CD4-positive, alpha-beta T cell (primary cell): Measurements from ENCODE around the gene OTOGL. TPM values are rescaled to one million over a fixed set of nuclear protein-coding genes. Genes with fewer than 3 reads are reported as not detected.
"Not testable (repeated sequence)": the region's sequence is repeated elsewhere in the genome, so short reads cannot be mapped to it uniquely, and the experiment has no call there.

Experiments used
- ATAC-seq: fragments of 200-7000 bp; cut with Tn5 transposase; one replicate; pipeline ENCODE4 v1.10.0; 2022; ENCODE audit warnings: mild to moderate bottlenecking; ENCODE audit not compliant: poor library complexity
- CTCF ChIA-PET: fragments of 350-600 bp; sonication (Branson Sonifier 250); formaldehyde crosslinking; loops from one replicate; lab custom pipeline; 2021; ENCODE audit warnings: antibody characterized with exemption, inconsistent platforms; lab: Charles Lee
- POLR2A ChIA-PET: fragments of 350-600 bp; sonication (Branson Sonifier 250); formaldehyde crosslinking; loops from one replicate; lab custom pipeline; 2021; ENCODE audit warnings: antibody characterized with exemption, inconsistent platforms; lab: Charles Lee
- DNase-seq, 14 experiments: peaks; one replicate each; pipeline ENCODE4 v3.0.0-alpha.2; 2013 to 2020; ENCODE audit warnings: mixed read lengths in 2 of 14
- H3K27ac ChIP-seq, 2 donors: one replicate each; pipeline versions ENCODE4 v1.5.1 to v1.7.0; 2013; ENCODE audit warnings: low read length in 2 of 2, low read depth in 1 of 2, mild to moderate bottlenecking in 1 of 2
- H3K27me3 ChIP-seq, 2 experiments: 1 replicate in 1 of 2; 2 replicates in 1 of 2; pipeline versions ENCODE4 v1.6.1 to v1.7.0; 2013; ENCODE audit warnings: low read length in 2 of 2, control low read depth in 1 of 2, mild to moderate bottlenecking in 1 of 2, moderate library complexity in 1 of 2; ENCODE audit not compliant: insufficient read depth in 2 of 2, control insufficient read depth in 1 of 2
- H3K36me3 ChIP-seq: one replicate; pipeline ENCODE4 v1.6.1; 2013; ENCODE audit warnings: low read length, control low read depth; ENCODE audit not compliant: insufficient read depth
- H3K4me1 ChIP-seq: one replicate; pipeline ENCODE4 v1.6.1; 2013; ENCODE audit warnings: low read length, control low read depth; ENCODE audit not compliant: insufficient read depth
- H3K4me3 ChIP-seq: one replicate; pipeline ENCODE4 v1.5.1; 2013; ENCODE audit warnings: mild to moderate bottlenecking, low read length, moderate library complexity
- H3K9me3 ChIP-seq, 2 experiments: 1 replicate in 1 of 2; 2 replicates in 1 of 2; pipeline versions ENCODE4 v1.6.1 to v1.7.0; 2013; ENCODE audit warnings: low read length in 2 of 2, mild to moderate bottlenecking in 2 of 2, control low read depth in 1 of 2, moderate library complexity in 1 of 2; ENCODE audit not compliant: control insufficient read depth in 1 of 2, insufficient read depth in 1 of 2
- H3K27ac Mint-ChIP-seq: one replicate; pipeline ENCODE4 v1.8.0; 2020; ENCODE audit warnings: mixed read lengths
- H3K27me3 Mint-ChIP-seq: one replicate; pipeline ENCODE4 v1.8.0; 2021; ENCODE audit warnings: mixed read lengths
- H3K36me3 Mint-ChIP-seq: one replicate; pipeline ENCODE4 v1.8.0; 2021; ENCODE audit warnings: low read depth, mixed read lengths
- H3K4me1 Mint-ChIP-seq: one replicate; pipeline ENCODE4 v1.8.0; 2021; ENCODE audit warnings: low read depth, mixed read lengths
- H3K4me3 Mint-ChIP-seq: one replicate; pipeline ENCODE4 v1.8.0; 2020; ENCODE audit warnings: mild to moderate bottlenecking, mixed read lengths
- H3K9me3 Mint-ChIP-seq: one replicate; pipeline ENCODE4 v1.8.0; 2020; ENCODE audit warnings: mixed read lengths
- intact Hi-C, 2 experiments: fragments of 100-400 bp; cut with DNase I in 1 of 2; cut with micrococcal nuclease in 1 of 2; formaldehyde crosslinking; loops; one replicate each; pipeline versions ENCODE4 v1.15.1 to v1.9.0; 2023 to 2025; cut with DNase I, micrococcal nuclease
- total RNA-seq, 174 experiments: library from RNA in 2 of 174; stranded (reverse) in 2 of 174; gene quantifications; one replicate each; pipeline ENCODE4 v1.2.3 and lab custom pipeline; 2021 to 2026
- TF ChIP-seq, protein P1 (sequence below): fragments of 200-600 bp; IDR thresholded peaks from one replicate; pipeline ENCODE4 v1.8.0; 2022; ENCODE audit warnings: antibody characterized with exemption, mild to moderate bottlenecking

OTOGL gene
- total RNA-seq, 2 experiments from 2014 or later: not detected

DNA sequence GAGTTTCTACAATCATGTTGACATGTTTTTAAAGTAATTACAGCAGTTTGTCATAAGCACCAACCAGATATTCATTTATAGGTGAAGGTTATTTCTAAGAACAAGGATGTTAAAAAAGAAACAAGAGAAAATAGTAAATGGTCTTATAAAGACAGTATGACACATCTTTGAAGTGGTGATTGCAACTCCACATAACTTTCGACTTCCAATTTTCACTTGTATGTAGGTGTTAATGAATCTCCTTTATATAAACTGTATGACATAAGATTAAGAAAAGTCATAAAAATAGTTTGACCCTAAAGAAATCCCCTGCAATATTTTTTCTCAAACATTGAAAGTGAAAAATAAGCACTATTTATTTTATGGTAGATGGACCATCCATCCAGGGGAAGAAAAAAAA lies 199.9 kb downstream of the OTOGL start:
- Mint-ChIP-seq H3K27me3 (no peaks in the 10 kb centered on the region), H3K36me3 (no peaks in the 10 kb centered on the region), H3K27ac (no peak overlapping the region), H3K4me1 (no peaks in the 10 kb centered on the region), H3K9me3 (no peaks in the 10 kb centered on the region), H3K4me3 (no peak overlapping the region)
- no peak overlapping the region for H3K4me3 ChIP-seq
- intact Hi-C loops: no loop called here
- CTCF ChIA-PET: no interaction called here
- ATAC-seq: no peak
- POLR2A ChIA-PET: no interaction called here
- TF ChIP-seq, protein P1, sequence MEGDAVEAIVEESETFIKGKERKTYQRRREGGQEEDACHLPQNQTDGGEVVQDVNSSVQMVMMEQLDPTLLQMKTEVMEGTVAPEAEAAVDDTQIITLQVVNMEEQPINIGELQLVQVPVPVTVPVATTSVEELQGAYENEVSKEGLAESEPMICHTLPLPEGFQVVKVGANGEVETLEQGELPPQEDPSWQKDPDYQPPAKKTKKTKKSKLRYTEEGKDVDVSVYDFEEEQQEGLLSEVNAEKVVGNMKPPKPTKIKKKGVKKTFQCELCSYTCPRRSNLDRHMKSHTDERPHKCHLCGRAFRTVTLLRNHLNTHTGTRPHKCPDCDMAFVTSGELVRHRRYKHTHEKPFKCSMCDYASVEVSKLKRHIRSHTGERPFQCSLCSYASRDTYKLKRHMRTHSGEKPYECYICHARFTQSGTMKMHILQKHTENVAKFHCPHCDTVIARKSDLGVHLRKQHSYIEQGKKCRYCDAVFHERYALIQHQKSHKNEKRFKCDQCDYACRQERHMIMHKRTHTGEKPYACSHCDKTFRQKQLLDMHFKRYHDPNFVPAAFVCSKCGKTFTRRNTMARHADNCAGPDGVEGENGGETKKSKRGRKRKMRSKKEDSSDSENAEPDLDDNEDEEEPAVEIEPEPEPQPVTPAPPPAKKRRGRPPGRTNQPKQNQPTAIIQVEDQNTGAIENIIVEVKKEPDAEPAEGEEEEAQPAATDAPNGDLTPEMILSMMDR: no peak
- H3K9me3 ChIP-seq: no peaks in the 10 kb centered on the region
- H3K36me3 ChIP-seq: no peaks in the 10 kb centered on the region
- DNase-seq: no peak
- H3K4me1 ChIP-seq: no peaks in the 10 kb centered on the region
- H3K27ac ChIP-seq: no peak overlapping the region
- no peaks in the 10 kb centered on the region for H3K27me3 ChIP-seq

GRCh38 chr12:80299976-80300375 lies 200.6 kb downstream of the OTOGL start:
- Mint-ChIP-seq H3K36me3 (no peaks in the 10 kb centered on the region), H3K9me3 (no peaks in the 10 kb centered on the region), H3K4me3 (no peak overlapping the region), H3K27ac (no peak overlapping the region), H3K4me1 (no peaks in the 10 kb centered on the region), H3K27me3 (no peaks in the 10 kb centered on the region)
- Histone ChIP-seq H3K4me3 (no peak overlapping the region), H3K27me3 (no peaks in the 10 kb centered on the region), H3K36me3 (no peaks in the 10 kb centered on the region), H3K27ac (no peak overlapping the region), H3K4me1 (no peaks in the 10 kb centered on the region), H3K9me3 (no peaks in the 10 kb centered on the region)
- intact Hi-C loops: no loop called here
- DNase-seq (no peak), ATAC-seq (no peak)
- ChIA-PET CTCF (no interaction called here), POLR2A (no interaction called here)
- TF ChIP-seq, protein P1: no peak

GRCh38 chr12:80307436-80307835 lies 208.1 kb downstream of the OTOGL start:
- H3K4me3 ChIP-seq, H3K4me3 Mint-ChIP-seq, H3K4me1 ChIP-seq, H3K27me3 Mint-ChIP-seq, POLR2A ChIA-PET, ATAC-seq, H3K9me3 ChIP-seq, H3K27me3 ChIP-seq, H3K36me3 ChIP-seq, H3K27ac ChIP-seq, DNase-seq, intact Hi-C loops, H3K9me3 Mint-ChIP-seq, CTCF ChIA-PET, H3K27ac Mint-ChIP-seq, H3K4me1 Mint-ChIP-seq, H3K36me3 Mint-ChIP-seq: not testable (repeated sequence)

DNA sequence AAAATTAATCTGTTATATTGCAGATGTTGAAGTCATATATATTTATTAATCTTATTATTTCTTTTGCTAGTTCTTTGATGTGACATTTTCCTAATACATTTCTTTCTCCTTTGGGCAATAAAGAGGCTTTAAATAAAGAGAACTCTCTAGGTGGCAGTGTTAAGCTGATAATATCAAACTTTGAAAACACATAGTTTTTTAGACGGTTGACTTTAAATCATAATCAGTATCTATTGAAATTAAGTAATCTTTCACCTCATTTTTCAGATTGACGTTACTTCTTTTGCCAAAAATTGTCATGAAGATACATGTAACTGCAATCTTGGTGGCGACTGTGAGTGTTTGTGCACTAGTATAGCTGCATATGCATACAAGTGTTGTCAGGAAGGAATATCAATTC lies 213.9 kb downstream of the OTOGL start:
- ATAC-seq (no peak), DNase-seq (no peak)
- POLR2A ChIA-PET: no interaction called here
- Histone ChIP-seq H3K36me3 (no peaks in the 10 kb centered on the region), H3K9me3 (no peaks in the 10 kb centered on the region), H3K4me3 (no peak overlapping the region), H3K27me3 (no peaks in the 10 kb centered on the region), H3K4me1 (no peaks in the 10 kb centered on the region), H3K27ac (no peak overlapping the region)
- Mint-ChIP-seq H3K27me3 (no peaks in the 10 kb centered on the region), H3K27ac (no peak overlapping the region), H3K4me3 (no peak overlapping the region), H3K36me3 (no peaks in the 10 kb centered on the region), H3K4me1 (no peaks in the 10 kb centered on the region), H3K9me3 (no peaks in the 10 kb centered on the region)
- TF ChIP-seq, protein P1: no peak
- intact Hi-C loops: no loop called here
- CTCF ChIA-PET: no interaction called here
